Brain microvascular endothelial cell (primary cell): Measurements from ENCODE around the gene FAM210A.
A peak's percentile ranks its signal among the peaks of the same experiment; 100 is the strongest.

Experiments used
- DNase-seq: peaks from one replicate; pipeline ENCODE4 v3.0.0-alpha.2; 2020
- H3K27ac ChIP-seq: fragments of 250-450 bp; sonication (Bioruptor Pico); 2 replicates; pipeline ENCODE4 v1.5.1; 2020; ENCODE audit warnings: mild to moderate bottlenecking, moderate library complexity
- H3K27me3 ChIP-seq: fragments of 250-450 bp; sonication (Bioruptor Pico); replicated peaks from 2 replicates; pipeline ENCODE4 v1.5.1; 2020; ENCODE audit warnings: mild to moderate bottlenecking
- H3K36me3 ChIP-seq: fragments of 250-450 bp; sonication (Bioruptor Pico); replicated peaks from 2 replicates; pipeline ENCODE4 v1.5.1; 2020; ENCODE audit warnings: mild to moderate bottlenecking
- H3K4me3 ChIP-seq: 2 replicates; pipeline ENCODE4 v1.5.1; 2011; ENCODE audit warnings: low read depth, mild to moderate bottlenecking, control low read depth, low read length, moderate library complexity
- CTCF ChIP-seq: IDR thresholded peaks from 2 replicates; pipeline ENCODE4 v1.5.1; 2011; ENCODE audit warnings: low read depth, mild to moderate bottlenecking, moderate library complexity, low read length, control low read depth, inconsistent platforms; ENCODE audit errors: missing control alignments
- in situ Hi-C: cut with HindIII; loops from 2 replicates; pipeline ENCODE4 v1.10.0; 2017; ENCODE audit warnings: low sequenced_read_pairs, low pct_ligation_motif_present

Gene FAM210A

DNA sequence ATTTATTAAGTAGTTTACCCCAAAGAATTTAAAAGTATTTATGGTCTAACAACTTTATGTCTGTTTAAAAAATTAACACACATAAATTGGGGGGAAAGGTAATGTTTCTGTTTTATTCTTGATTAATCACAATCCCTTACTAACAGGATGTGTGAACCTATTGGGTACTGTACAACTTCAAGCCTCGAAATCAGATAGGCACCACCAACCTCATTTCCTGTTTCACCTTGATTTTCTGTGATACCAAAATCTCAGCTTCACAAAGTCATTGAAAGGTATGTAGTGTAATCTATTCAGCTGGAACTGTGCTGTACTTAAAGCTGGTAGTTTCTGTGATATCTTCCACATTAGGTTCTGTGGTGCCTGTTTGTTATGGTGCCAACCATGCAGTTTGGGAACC lies 4.1 kb upstream of the FAM210A start:
- in situ Hi-C loops, result no loop called here
- no peak for DNase-seq
- H3K27me3 ChIP-seq, result no peaks in the 10 kb centered on the region
- H3K36me3 ChIP-seq, result peaks cover 4% of the 10 kb centered on the region
- H3K4me3 ChIP-seq, result no peak overlapping the region
- TF ChIP-seq CTCF, result no peak
- H3K27ac ChIP-seq, result no peak overlapping the region

- peak overlapping the region; percentile 89 for H3K27ac ChIP-seq
- H3K4me3 ChIP-seq, result peak overlapping the region; percentile 97
- H3K36me3 ChIP-seq, result no peaks in the 10 kb centered on the region
- H3K27me3 ChIP-seq, result no peaks in the 10 kb centered on the region
- DNase-seq, result peak; percentile 55
- TF ChIP-seq CTCF, result no peak
- in situ Hi-C loops, result no loop called here
Observed at GRCh38 chr18:13726972-13727331, 594 bp upstream of the FAM210A start.

DNA sequence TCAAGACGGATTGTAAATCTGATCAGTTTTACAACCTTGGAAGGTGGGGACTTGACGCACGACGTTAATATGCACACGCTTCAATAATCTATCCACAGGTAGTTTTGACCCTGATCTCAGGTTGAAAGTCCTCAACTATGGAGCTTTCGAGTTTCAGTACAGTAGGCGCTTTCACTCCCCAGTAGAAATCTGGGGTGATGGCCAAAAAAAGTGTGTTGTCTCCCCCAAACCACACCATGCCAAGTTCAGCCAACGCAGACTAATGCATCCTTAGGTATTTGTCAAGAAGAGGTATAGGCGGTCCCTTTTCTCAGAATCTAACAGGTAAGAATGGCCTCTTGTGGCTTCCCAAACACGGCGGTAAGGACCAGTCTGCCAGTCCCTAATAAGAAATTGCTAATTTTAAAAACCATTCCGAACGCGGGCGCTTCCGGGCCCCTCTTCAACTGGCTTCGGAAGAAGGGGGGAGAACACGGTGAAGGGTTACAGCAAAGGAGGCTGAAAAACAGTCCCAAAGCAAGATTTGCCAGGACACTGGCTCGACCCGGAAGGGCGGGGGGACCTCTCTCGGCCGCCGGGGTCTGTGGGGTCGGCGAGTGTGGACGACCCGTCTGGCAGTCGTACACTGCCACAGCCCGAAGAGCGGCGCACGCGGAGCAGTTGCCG lies 659 bp downstream of the FAM210A start:
- H3K27ac ChIP-seq, result peak overlapping the region; percentile 89
- H3K27me3 ChIP-seq, result no peaks in the 10 kb centered on the region
- H3K36me3 ChIP-seq, result no peaks in the 10 kb centered on the region
- H3K4me3 ChIP-seq, result peak overlapping the region; percentile 97
- no peak for TF ChIP-seq CTCF
- in situ Hi-C loops, result no loop called here
- DNase-seq, result no peak

DNA sequence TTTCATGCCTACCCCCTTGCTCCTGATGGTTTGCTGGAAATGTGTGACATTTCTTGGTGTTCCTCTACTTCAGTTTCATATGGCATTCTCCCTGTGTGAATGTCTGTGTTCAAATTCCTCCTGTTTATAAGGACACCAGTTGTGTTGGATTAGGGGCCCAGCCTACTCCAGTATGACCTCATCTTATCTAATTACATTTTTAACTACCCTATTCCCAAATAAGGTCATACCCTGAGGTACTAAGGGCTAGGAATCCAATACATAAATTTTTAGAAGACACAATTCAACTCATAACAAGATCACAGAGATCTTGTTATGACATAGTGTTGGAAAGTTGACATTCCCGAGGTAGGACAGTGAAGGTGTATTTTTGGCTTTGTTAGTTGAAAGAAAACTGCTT lies 5.5 kb downstream of the FAM210A start:
- H3K36me3 ChIP-seq, result no peaks in the 10 kb centered on the region
- H3K27me3 ChIP-seq, result no peaks in the 10 kb centered on the region
- no peak overlapping the region for H3K4me3 ChIP-seq
- DNase-seq, result no peak
- no peak for TF ChIP-seq CTCF
- in situ Hi-C loops, result no loop called here
- no peak overlapping the region for H3K27ac ChIP-seq

DNA sequence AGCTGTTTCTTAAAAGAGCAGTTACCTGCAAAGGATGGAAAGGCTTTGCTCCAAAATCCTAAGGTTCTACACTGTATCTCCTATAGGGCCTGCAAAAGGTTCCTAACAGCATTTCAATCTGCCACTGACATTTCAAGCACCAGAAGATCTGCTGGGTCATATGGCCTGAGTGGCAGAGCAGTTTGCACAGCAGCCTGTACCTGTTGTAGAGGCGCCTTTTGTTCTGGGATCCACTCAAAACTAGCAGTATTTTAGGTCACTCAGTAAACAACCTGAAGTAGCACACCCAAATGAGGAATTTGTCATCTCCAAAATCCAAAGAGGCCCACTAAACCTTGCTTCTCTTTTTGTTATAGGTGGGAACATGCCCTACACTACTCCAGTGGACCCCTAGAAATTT lies 6.2 kb downstream of the FAM210A start:
- DNase-seq, result no peak
- Histone ChIP-seq H3K36me3 (no peaks in the 10 kb centered on the region), H3K4me3 (no peak overlapping the region), H3K27ac (no peak overlapping the region), H3K27me3 (no peaks in the 10 kb centered on the region)
- TF ChIP-seq CTCF, result no peak
- in situ Hi-C loops, result no loop called here

GRCh38 chr18:13716916-13717315 lies 9.4 kb downstream of the FAM210A start:
- Histone ChIP-seq H3K27me3 (no peaks in the 10 kb centered on the region), H3K4me3 (no peak overlapping the region), H3K27ac (no peak overlapping the region), H3K36me3 (no peaks in the 10 kb centered on the region)
- no peak for DNase-seq
- no peak for TF ChIP-seq CTCF
- in situ Hi-C loops, result no loop called here
